Keratinocyte (primary cell): ENCODE measurements around the gene DNM1L. TPM values are rescaled to one million over a fixed set of nuclear protein-coding genes. Genes with fewer than 3 reads are reported as not detected.

Source experiments
- DNase-seq: peaks from one replicate; pipeline ENCODE4 v3.0.0-alpha.2; 2011; ENCODE audit warnings: low read depth, missing footprints, low spot score
- FAIRE-seq: peaks from 2 replicates; lab custom pipeline; 2011; peaks lifted over from hg19 to GRCh38; lab: Jason Lieb, UNC
- H2AFZ ChIP-seq: 2 replicates; pipeline ENCODE4 v1.6.0; 2012; ENCODE audit warnings: low read length, control low read depth, inconsistent platforms; ENCODE audit not compliant: control insufficient read depth
- H3K27ac ChIP-seq: 2 replicates; pipeline ENCODE4 v1.5.1; 2011; ENCODE audit warnings: low read length; ENCODE audit not compliant: control insufficient read depth, insufficient read depth
- H3K27me3 ChIP-seq: 3 replicates; pipeline ENCODE4 v1.6.0; 2011; ENCODE audit warnings: low read length; ENCODE audit not compliant: control insufficient read depth, insufficient read depth; ENCODE audit errors: extremely low read depth
- H3K36me3 ChIP-seq, 2 experiments: 2 replicates in 1 of 2; 3 replicates in 1 of 2; pipeline ENCODE4 v1.5.1; 2011; ENCODE audit warnings: low read length in 2 of 2, mild to moderate bottlenecking in 1 of 2; ENCODE audit not compliant: control insufficient read depth in 2 of 2, insufficient read depth in 2 of 2; ENCODE audit errors: extremely low read depth in 1 of 2
- H3K4me1 ChIP-seq: 3 replicates; pipeline ENCODE4 v1.5.1; 2011; ENCODE audit warnings: low read length; ENCODE audit not compliant: control insufficient read depth, insufficient read depth; ENCODE audit errors: extremely low read depth
- H3K4me2 ChIP-seq: 3 replicates; pipeline ENCODE4 v1.6.0; 2011; ENCODE audit warnings: low read depth, low read length; ENCODE audit not compliant: control insufficient read depth, insufficient read depth; ENCODE audit errors: extremely low read depth
- H3K4me3 ChIP-seq, 3 experiments: fragments of 200-600 bp in 1 of 3; sonication (generic) in 1 of 3; 2 replicates in 2 of 3; 3 replicates in 1 of 3; pipeline ENCODE4 v1.5.1; 2011 to 2016; ENCODE audit warnings: low read length in 3 of 3, mild to moderate bottlenecking in 3 of 3, control low read depth in 2 of 3, inconsistent platforms in 1 of 3, low read depth in 1 of 3, mixed read lengths in 1 of 3, mixed run types in 1 of 3, moderate library complexity in 1 of 3; ENCODE audit not compliant: control insufficient read depth in 2 of 3, insufficient read depth in 2 of 3; ENCODE audit errors: extremely low read depth in 1 of 3
- H3K79me2 ChIP-seq: 2 replicates; pipeline ENCODE4 v1.6.0; 2012; ENCODE audit warnings: low read length; ENCODE audit not compliant: control insufficient read depth, insufficient read depth
- H3K9ac ChIP-seq: 3 replicates; pipeline ENCODE4 v1.6.0; 2011; ENCODE audit warnings: low read length; ENCODE audit not compliant: control insufficient read depth, insufficient read depth; ENCODE audit errors: extremely low read depth
- H3K9me1 ChIP-seq: 3 replicates; pipeline ENCODE4 v1.6.0; 2011; ENCODE audit warnings: low read length; ENCODE audit not compliant: control insufficient read depth, insufficient read depth; ENCODE audit errors: extremely low read depth
- H3K9me3 ChIP-seq: 2 replicates; pipeline ENCODE4 v1.5.1; 2012; ENCODE audit warnings: low read depth, low read length; ENCODE audit not compliant: control insufficient read depth
- H4K20me1 ChIP-seq: 3 replicates; pipeline ENCODE4 v1.6.0; 2011; ENCODE audit warnings: low read length; ENCODE audit not compliant: control insufficient read depth, insufficient read depth; ENCODE audit errors: extremely low read depth
- CTCF ChIP-seq, 3 experiments: IDR thresholded peaks in 1 of 3; conservative IDR thresholded peaks in 1 of 3; optimal IDR thresholded peaks in 1 of 3; 2 replicates in 2 of 3; 3 replicates in 1 of 3; pipeline versions ENCODE3 to v1.5.1; 2011; ENCODE audit warnings: low read length in 3 of 3, mild to moderate bottlenecking in 3 of 3, moderate library complexity in 2 of 3, control low read depth in 1 of 3, inconsistent platforms in 1 of 3; ENCODE audit not compliant: insufficient read depth in 2 of 3; ENCODE audit errors: extremely low read depth in 1 of 3
- EZH2 ChIP-seq: IDR thresholded peaks from one replicate; pipeline ENCODE4 v1.6.1; 2012; ENCODE audit warnings: inconsistent platforms, mild to moderate bottlenecking, low read length, moderate library complexity
- dilution Hi-C: fragments of 300-500 bp; cut with MboI; formaldehyde crosslinking; loops from one replicate; pipeline ENCODE4 v1.7.0; 2020; ENCODE audit warnings: low sequenced_read_pairs; ENCODE audit not compliant: extremely low pct_ligation_motif_present
- polyA plus RNA-seq, 5 experiments: library from polyadenylated mRNA; depleted of rRNA in 3 of 5; stranded (reverse) in 3 of 5; stranded (forward) in 1 of 5; unstranded in 1 of 5; fragments of >200 nt; gene quantifications; 1 replicate in 1 of 5; 2 replicates in 3 of 5; 3 replicates in 1 of 5; pipeline versions ENCODE4 v1.2.1 to v1.2.3, GENCODE V29; 2011 to 2012; ENCODE audit warnings: missing spikeins in 2 of 5, low read depth in 1 of 5, low replicate concordance in 1 of 5

Gene DNM1L
- polyA plus RNA-seq, 1 donor (not counting 4 experiments of a cell fraction or from before 2014, with no cell fraction given), result 115 TPM

GRCh38 chr12:32644431-32644830 lies 34.7 kb upstream of the DNM1L start:
- DNase-seq (no peak), FAIRE-seq (no peak)
- no peak for TF ChIP-seq EZH2
- no peak for TF ChIP-seq CTCF (optimal IDR thresholded peaks at IDR 0.05 in 1 of 3, IDR thresholded peaks at IDR 0.05 in 1 of 3, conservative IDR thresholded peaks at IDR 0.05 in 1 of 3; ENCODE audit: extremely low read depth in 1 of 3, insufficient read depth in 2 of 3, low read length in 3 of 3)
- Histone ChIP-seq H3K9ac (no peak overlapping the region), H4K20me1 (no peaks in the 10 kb centered on the region), H3K9me1 (no peaks in the 10 kb centered on the region), H3K27me3 (no peaks in the 10 kb centered on the region), H3K9me3 (no peaks in the 10 kb centered on the region), H3K79me2 (no peaks in the 10 kb centered on the region), H2AFZ (no peak overlapping the region), H3K4me2 (no peak overlapping the region), H3K4me1 (no peaks in the 10 kb centered on the region), H3K4me3 (no peak overlapping the region), H3K27ac (no peak overlapping the region), H3K36me3 (peaks cover 7 to 8% of the 10 kb centered on the region in 2 experiments)
- dilution Hi-C loops, result no loop called here

- dilution Hi-C loops, result no loop called here
- no peak overlapping the region for H2AFZ ChIP-seq
- H3K4me1 ChIP-seq, result peaks cover 12% of the 10 kb centered on the region
- TF ChIP-seq EZH2, result no peak
- no peak for TF ChIP-seq CTCF (optimal IDR thresholded peaks at IDR 0.05 in 1 of 3, IDR thresholded peaks at IDR 0.05 in 1 of 3, conservative IDR thresholded peaks at IDR 0.05 in 1 of 3; ENCODE audit: extremely low read depth in 1 of 3, insufficient read depth in 2 of 3, low read length in 3 of 3)
- no peaks in the 10 kb centered on the region for H4K20me1 ChIP-seq
- H3K4me2 ChIP-seq, result no peak overlapping the region
- no peaks in the 10 kb centered on the region for H3K9me1 ChIP-seq
- H3K27me3 ChIP-seq, result no peaks in the 10 kb centered on the region
- peaks cover 0 to 1% of the 10 kb centered on the region in 2 experiments for H3K36me3 ChIP-seq
- H3K9me3 ChIP-seq, result no peaks in the 10 kb centered on the region
- H3K27ac ChIP-seq, result no peak overlapping the region
- no peak overlapping the region for H3K9ac ChIP-seq
- H3K79me2 ChIP-seq, result no peaks in the 10 kb centered on the region
- DNase-seq, result no peak
- H3K4me3 ChIP-seq, result no peak overlapping the region
- FAIRE-seq, result no peak
These were observed 31.8 kb upstream of the DNM1L start for GRCh38 chr12:32647275-32647674.
